Memory B cell (primary cell): Measurements from ENCODE around the gene LRG1.

Experiments
- ATAC-seq: fragments of 150-1000 bp; cut with Tn5 transposase; 2 replicates; pipeline ENCODE4 v1.10.0; 2021; ENCODE audit warnings: low read depth, mild to moderate bottlenecking, moderate library complexity
- DNase-seq, 2 donors: peaks; one replicate each; pipeline ENCODE4 v3.0.0; 2022; ENCODE audit warnings: low spot score in 2 of 2
- H3K27ac Mint-ChIP-seq: one replicate; pipeline ENCODE4 v1.8.0; 2022; ENCODE audit warnings: mild to moderate bottlenecking, moderate library complexity, mixed read lengths
- H3K27me3 Mint-ChIP-seq: one replicate; pipeline ENCODE4 v1.8.0; 2022; ENCODE audit warnings: mixed read lengths
- H3K36me3 Mint-ChIP-seq: one replicate; pipeline ENCODE4 v1.8.0; 2022; ENCODE audit warnings: mild to moderate bottlenecking, mixed read lengths
- H3K4me1 Mint-ChIP-seq: one replicate; pipeline ENCODE4 v1.8.0; 2022; ENCODE audit warnings: mixed read lengths
- H3K4me3 Mint-ChIP-seq: one replicate; pipeline ENCODE4 v1.8.0; 2022; ENCODE audit warnings: mild to moderate bottlenecking, moderate library complexity, mixed read lengths
- H3K9me3 Mint-ChIP-seq: one replicate; pipeline ENCODE4 v1.8.0; 2022; ENCODE audit warnings: mixed read lengths

LRG1 gene

DNA sequence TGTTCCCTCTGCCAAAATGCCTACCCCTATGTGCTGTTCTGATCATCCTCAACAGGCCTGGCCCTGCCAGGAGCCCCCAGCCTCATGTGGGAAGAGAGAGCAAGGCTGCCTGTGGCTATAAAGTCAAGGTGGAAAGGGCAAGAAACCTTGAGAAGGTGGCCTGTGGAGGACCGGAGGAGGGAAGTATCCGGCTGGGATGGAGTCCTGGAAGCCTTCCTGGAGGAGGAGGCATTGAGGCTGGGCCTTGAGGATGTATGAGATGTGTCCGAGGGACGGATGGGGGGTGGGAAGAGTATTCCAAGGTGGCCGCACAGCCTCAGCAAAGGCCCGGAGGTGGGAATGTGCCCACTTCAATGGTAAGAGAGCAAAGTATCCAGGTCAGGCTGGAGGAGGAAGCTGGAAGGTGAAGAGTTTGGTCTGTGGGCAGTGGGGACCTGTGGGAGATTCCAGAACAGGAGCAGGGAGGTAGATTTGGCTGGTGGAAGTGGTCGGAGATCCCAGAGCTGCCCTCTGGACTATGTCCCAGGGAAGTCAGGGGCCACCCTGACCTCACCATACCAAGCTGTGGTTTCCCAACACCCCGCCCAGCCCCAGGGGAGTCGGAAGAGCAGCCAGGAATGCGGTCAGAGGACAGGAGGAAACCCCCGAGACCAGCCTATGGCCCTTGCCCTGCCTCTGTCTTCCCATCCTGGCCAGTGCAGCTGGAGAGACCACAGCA lies 18.5 kb downstream of the LRG1 start:
- Mint-ChIP-seq H3K27ac (no peak overlapping the region), H3K36me3 (no peaks in the 10 kb centered on the region), H3K4me3 (no peak overlapping the region), H3K27me3 (peaks cover 16% of the 10 kb centered on the region), H3K9me3 (no peaks in the 10 kb centered on the region), H3K4me1 (no peaks in the 10 kb centered on the region)
- ATAC-seq (no peak), DNase-seq (no peak)

DNA sequence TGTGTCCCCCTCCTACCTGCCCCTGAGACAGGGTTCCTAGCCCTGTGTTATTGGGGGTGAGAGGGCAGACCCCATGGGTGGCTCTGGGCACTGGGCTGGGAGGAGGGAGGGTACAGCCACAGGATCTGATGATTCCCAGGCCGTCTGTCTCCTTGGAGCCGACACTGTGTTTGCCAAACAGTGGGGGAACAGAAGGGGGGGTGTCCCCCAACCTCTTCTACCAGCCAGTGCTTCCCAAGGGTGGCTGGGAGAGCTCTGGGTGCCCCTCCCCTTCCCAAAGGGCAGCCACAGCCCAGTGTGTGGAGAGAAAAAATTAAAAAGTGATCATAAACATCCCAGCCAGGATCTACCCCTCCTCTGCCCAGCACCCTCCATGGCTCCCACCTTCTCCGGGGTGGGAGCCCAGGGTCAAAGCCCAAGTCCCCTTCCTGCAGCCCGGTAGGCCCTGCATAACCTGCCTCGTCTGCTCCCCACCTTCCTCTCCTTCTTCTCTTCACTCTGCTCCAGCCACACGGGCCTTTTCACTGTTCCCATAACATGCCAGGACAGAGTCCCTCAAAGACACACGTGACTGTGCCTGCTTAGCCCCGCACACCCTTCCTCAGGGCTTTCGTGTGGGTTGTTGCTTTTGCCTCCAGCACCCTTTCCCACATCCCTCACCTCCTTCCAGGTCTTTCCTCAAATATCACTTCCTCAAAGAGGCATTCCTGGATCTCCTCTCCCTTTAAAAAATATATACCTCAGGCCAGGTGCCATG lies 20.1 kb downstream of the LRG1 start:
- Mint-ChIP-seq H3K27ac (no peak overlapping the region), H3K4me3 (no peak overlapping the region), H3K36me3 (no peaks in the 10 kb centered on the region), H3K4me1 (no peaks in the 10 kb centered on the region), H3K9me3 (no peaks in the 10 kb centered on the region), H3K27me3 (peaks cover 16% of the 10 kb centered on the region)
- ATAC-seq: no peak
- no peak for DNase-seq

DNA sequence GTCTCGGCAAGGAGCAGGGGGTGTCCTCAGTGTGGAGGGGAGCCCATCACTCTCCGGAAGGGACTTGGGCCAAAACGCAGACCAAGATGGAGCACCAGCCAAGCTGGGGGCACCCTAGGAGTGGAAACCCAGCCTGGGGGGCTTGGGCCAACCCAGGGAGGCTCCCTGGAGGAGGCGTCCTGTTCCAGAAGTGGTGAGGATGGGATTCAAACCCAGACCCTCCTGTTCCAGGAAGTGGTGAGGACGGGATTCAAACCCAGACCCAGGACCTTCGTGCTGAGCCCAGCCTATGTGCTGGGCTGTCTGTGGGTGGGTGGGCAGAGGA lies 20.7 kb downstream of the LRG1 start:
- H3K27me3 Mint-ChIP-seq: peaks cover 16% of the 10 kb centered on the region
- H3K36me3 Mint-ChIP-seq: no peaks in the 10 kb centered on the region
- no peaks in the 10 kb centered on the region for H3K9me3 Mint-ChIP-seq
- ATAC-seq: no peak
- no peak overlapping the region for H3K27ac Mint-ChIP-seq
- no peaks in the 10 kb centered on the region for H3K4me1 Mint-ChIP-seq
- no peak for DNase-seq
- no peak overlapping the region for H3K4me3 Mint-ChIP-seq

DNA sequence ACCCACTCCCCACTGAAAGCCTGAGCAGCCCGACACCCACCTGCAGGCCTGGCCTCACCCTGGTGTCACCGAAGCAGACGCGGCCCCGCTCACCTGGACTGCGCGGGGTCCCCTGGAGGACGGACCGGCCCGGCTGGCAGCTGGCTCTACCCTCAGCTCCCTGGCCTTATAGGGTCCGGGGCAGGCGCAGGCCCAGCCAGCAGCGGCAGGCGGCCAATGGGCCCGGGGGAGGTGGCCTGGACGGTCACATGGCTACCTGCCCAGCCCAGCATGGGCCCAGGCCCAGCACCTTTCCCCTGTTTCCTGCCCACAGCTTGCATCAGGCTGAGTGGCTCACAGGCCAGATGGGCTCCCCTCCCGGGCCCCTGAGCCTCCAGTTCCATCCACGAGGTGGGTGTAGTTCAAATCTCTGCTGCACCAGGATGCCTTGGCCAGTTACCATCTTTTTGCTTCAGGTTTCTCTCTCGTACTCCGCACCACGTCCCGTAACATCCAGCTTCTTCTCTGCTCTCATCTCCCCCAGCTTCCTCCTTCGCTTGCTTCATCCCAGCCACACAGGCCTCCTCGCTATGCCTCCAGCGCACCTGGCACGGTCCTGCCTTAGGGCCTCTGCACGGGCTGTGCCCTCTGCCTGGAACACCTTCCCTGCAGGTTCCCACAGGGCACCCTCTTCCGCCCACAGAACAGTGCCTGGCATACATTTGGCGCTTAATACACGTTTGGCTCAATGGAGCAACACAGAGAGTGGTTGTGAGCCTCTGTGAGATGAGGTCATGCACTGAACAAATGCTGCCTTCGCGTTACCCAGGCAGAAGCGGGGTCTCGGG lies 21.3 kb downstream of the LRG1 start, which contains the start of gene PLIN4:
PLIN4 (minus strand) TSS at position 142 of the 827 bp plus-strand sequence. CDS start 214 bp downstream, outside the sequence.
- Mint-ChIP-seq H3K4me3 (no peak within 1 kb of the TSS), H3K36me3 (no peaks in the 10 kb centered on the region), H3K4me1 (no peaks in the 10 kb centered on the region), H3K27ac (no peak within 1 kb of the TSS), H3K9me3 (no peaks in the 10 kb centered on the region), H3K27me3 (peaks cover 16% of the 10 kb centered on the region)
- ATAC-seq (no peak), DNase-seq (no peak)

DNA sequence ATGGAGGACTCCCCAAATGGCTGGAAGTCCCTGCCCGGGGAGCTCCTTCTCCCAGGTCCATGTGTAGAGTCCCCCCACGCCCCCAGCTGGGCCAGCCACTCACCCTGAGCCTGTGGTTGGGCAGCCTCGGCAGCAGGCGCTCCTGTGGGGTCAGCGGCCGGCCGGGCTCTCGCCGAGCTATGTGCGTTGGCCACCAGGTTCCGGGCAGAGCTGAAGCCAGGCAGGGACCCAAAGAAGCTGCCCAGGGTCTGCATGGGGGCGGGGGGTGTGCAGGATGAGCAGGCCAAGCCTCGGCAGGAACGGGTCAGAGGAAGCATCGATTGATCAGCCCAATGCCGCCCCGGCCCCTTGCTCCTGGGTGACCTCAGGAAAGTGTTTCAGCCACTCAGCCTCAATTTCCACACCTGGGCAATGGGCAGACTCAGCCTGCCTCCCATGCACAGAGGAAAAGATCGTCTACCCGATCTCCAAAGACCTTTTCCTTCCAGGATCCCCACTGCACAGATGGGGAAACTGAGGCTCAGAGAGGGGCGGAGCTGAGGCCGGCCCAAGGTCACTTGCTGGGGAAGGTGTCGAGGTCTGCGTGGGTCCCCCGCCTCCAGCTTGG lies 22.3 kb downstream of the LRG1 start:
- Mint-ChIP-seq H3K36me3 (no peaks in the 10 kb centered on the region), H3K4me3 (no peak overlapping the region), H3K27ac (no peak overlapping the region), H3K27me3 (peaks cover 16% of the 10 kb centered on the region), H3K4me1 (no peaks in the 10 kb centered on the region), H3K9me3 (no peaks in the 10 kb centered on the region)
- no peak for DNase-seq
- ATAC-seq: no peak

DNA sequence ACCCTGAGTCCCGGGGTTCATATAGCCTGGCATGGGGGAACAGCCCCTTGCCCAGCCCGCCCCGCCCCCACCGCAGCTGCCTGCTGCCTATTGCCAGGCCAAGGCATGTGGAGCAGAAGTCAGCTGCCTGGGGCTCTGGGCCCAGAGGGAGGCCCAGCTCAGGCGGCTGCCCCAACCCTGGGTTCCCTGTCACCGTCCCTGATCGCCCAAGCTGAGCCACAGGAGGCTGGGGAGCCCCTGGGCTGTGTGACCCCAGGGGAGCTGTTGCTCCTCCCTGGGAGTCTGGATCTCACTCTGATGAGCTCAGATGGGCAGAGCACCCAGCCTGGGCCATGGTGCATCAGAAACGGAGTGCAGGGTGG lies 22.9 kb downstream of the LRG1 start:
- no peak overlapping the region for H3K27ac Mint-ChIP-seq

DNA sequence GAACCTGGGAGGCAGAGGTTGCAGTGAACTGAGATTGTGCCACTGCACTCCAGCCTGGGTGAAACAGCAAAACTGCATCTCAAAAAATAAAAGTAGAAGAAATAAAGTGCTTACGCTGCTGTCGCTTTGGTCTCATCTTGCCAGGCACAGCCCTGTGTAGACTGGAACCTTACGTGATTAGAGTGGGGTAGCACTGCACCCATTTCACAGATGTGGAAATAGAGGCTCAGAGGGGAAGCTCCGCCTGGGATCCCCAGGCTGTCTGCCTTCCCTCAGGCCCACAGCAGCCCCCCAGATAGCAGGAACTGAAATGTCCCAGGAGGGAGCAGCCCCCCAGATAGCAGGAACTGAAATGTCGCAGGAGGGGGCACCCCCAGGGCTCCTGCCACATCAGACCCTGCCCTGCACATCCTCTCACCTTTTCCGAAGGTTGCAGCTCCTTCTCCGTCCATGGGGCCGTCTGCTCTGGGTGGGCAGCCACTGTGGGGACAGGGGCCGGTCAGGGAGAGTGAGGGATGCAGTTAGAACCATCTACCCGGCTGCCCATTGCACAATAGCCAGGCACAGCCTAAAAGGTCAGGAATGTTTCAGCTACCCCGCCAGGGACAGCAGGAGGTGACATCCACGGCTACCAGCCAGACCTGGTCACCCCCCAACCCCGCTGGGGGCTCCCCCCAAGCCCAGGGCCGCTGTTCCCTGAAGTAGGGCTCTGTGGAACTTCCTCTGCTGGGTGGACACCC lies 23.5 kb downstream of the LRG1 start:
- Mint-ChIP-seq H3K27me3 (peaks cover 14% of the 10 kb centered on the region), H3K27ac (no peak overlapping the region), H3K4me3 (no peak overlapping the region), H3K9me3 (no peaks in the 10 kb centered on the region), H3K4me1 (no peaks in the 10 kb centered on the region), H3K36me3 (no peaks in the 10 kb centered on the region)
- no peak for ATAC-seq
- DNase-seq: no peak

More for the DNA sequence above, 22.9 kb downstream of the LRG1 start:
- Mint-ChIP-seq H3K4me1 (no peaks in the 10 kb centered on the region), H3K4me3 (no peak overlapping the region), H3K36me3 (no peaks in the 10 kb centered on the region), H3K9me3 (no peaks in the 10 kb centered on the region), H3K27me3 (peaks cover 16% of the 10 kb centered on the region)
- DNase-seq (no peak), ATAC-seq (no peak)

DNA sequence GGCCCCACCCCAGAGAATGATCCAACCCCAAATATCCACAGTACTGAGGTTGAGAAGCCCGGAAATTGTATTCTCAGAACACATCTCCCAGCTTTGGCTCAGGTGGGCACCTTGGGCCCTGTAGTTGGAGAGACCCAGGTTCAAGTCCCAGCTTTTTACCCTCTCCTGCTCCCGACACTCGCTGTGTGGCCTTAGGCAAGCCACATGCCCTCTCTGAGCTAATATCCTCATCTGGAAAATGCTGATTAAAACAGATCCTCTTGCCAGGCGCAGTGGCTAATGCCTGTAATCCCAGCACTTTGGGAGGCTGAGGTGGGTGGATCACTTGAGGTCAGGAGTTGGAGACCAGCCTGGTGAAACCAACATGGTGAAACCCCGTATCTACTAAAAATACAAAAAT lies 24.1 kb downstream of the LRG1 start:
- DNase-seq: no peak
- Mint-ChIP-seq H3K27me3 (peaks cover 12% of the 10 kb centered on the region), H3K36me3 (no peaks in the 10 kb centered on the region), H3K4me3 (no peak overlapping the region), H3K27ac (no peak overlapping the region), H3K4me1 (no peaks in the 10 kb centered on the region), H3K9me3 (no peaks in the 10 kb centered on the region)
- ATAC-seq: no peak

DNA sequence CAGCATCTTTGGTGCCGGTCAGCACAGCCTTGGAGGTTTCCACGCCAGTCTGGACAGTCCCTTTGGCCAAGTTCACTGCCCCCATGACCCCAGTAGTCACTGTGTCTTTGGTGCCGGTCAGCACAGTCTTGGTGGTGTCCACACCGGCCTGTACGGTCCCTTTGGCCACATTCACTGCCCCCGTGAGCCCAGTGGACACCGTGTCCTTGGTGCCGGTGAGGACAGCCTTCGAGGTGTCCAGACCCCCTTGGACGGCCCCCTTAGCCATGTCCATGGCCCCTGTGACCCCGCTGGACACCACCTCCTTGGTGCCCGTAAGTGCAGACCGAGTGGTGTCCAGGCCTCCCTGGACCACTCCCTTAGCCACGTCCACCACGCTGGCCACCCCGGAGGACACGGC lies 26.6 kb downstream of the LRG1 start:
- Mint-ChIP-seq H3K27ac (no peak overlapping the region), H3K4me3 (no peak overlapping the region), H3K4me1 (no peaks in the 10 kb centered on the region), H3K9me3 (no peaks in the 10 kb centered on the region), H3K27me3 (peaks cover 3% of the 10 kb centered on the region), H3K36me3 (no peaks in the 10 kb centered on the region)
- ATAC-seq: no peak
- no peak for DNase-seq

DNA sequence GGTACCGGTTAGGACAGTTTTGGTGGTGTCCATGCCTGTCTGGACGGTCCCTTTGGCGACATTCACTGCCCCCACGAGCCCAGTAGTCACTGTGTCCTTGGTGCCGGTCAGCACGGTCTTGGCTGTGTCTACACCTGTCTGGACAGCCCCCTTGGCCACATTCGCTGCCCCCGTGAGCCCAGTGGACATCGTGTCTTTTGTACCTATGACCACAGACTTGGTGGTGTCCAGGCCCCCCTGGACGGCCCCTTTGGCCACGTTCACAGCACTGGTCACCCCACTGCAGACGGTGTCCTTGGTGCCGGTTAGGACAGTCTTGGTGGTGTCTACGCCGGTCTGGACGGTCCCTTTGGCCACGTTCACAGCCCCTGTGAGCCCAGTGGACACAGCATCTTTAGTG lies 27.8 kb downstream of the LRG1 start:
- no peak for ATAC-seq
- peaks cover under 1% of the 10 kb centered on the region for H3K27me3 Mint-ChIP-seq

DNA sequence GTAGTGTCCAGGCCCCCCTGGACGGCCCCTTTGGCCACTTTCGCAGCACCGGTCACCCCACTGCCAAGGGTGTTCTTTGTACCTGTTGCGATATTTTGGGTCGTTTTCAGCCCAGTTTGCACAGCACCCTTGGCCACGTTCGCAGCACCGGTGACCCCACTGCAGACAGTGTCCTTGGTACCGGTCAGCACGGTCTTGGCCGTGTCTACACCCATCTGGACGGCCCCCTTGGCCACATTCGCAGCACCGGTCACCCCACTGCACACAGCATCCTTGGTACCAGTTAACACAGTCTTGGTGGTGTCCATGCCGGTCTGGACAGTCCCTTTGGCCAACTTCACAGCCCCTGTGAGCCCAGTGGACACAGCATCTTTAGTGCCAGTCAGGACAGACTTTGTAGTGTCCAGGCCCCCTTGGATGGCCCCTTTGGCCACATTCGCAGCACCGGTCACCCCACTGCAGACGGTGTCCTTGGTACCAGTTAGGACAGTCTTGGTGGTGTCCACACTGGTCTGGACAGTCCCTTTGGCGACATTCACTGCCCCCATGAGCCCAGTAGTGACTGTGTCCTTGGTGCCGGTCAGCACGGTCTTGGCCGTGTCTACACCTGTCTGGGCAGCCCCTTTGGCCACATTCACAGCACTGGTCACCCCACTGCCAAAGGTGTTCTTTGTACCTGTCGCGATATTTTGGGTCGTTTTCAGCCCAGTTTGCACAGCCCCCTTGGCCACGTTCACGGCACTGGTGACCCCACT lies 28.4 kb downstream of the LRG1 start:
- Mint-ChIP-seq H3K27ac (no peak overlapping the region), H3K27me3 (no peaks in the 10 kb centered on the region), H3K36me3 (no peaks in the 10 kb centered on the region), H3K9me3 (no peaks in the 10 kb centered on the region), H3K4me1 (no peaks in the 10 kb centered on the region), H3K4me3 (no peak overlapping the region)
- ATAC-seq (no peak), DNase-seq (no peak)

More for the DNA sequence above, 27.8 kb downstream of the LRG1 start:
- Mint-ChIP-seq H3K9me3 (no peaks in the 10 kb centered on the region), H3K4me1 (no peaks in the 10 kb centered on the region), H3K27ac (no peak overlapping the region), H3K4me3 (no peak overlapping the region), H3K36me3 (no peaks in the 10 kb centered on the region)
- no peak for DNase-seq

DNA sequence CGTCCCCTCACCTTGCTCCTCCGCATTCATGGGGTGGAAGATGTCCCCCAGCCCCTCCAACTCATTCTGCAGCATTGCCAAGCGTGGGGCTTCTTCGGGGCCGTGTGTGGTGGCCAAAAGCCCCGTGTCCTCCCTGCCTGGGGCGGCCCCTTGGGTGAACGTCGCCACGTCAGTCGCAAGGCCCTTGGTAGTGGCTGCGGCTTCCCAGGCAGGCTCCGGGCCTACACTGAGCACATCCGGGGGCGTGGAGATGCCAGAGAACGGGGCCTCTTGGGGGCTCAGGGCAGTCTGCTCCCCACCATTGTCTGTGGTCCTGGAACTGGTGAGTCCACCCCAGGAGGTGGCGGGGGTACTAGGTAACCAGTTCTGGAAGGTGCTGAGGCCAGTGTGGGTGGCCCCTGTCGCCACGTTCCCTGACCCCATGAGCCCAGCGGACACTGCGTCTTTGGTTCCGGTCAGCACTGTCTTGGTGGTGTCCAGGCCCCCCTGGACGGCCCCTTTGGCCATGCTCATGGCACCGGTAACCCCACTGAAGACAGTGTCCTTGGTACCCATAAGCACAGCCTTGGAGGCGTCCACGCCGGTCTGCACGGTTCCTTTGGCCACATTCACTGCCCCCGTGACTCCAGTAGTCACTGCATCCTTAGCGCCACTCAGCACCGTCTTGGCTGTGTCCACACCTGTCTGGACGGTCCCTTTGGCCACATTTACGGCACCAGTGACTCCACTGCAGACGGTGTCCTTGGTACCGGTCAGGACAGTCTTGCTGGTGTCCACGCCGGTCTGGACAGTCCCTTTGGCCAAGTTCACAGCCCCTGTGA lies 29.2 kb downstream of the LRG1 start:
- H3K4me1 Mint-ChIP-seq: peaks cover 3% of the 10 kb centered on the region
- ATAC-seq (no peak), DNase-seq (no peak)
- no peak overlapping the region for H3K4me3 Mint-ChIP-seq
- H3K27ac Mint-ChIP-seq: no peak overlapping the region
- H3K9me3 Mint-ChIP-seq: peaks cover 2% of the 10 kb centered on the region
- no peaks in the 10 kb centered on the region for H3K27me3 Mint-ChIP-seq
- H3K36me3 Mint-ChIP-seq: peaks cover 7% of the 10 kb centered on the region
